Cerebellar cortex (tissue), 1 donor: ENCODE data around the gene C1QTNF9.
"Not testable (repeated sequence)": the region's sequence is repeated elsewhere in the genome, so short reads cannot be mapped to it uniquely, and the experiment has no call there.

Source experiments
- DNase-seq: peaks from one replicate; pipeline ENCODE4 v3.0.0-alpha.2; 2015; ENCODE audit warnings: low spot score

Gene C1QTNF9

GRCh38 chr13:24323036-24323738 is 13.8 kb downstream of the C1QTNF9 start:
- DNase-seq: no peak

- no peak for DNase-seq
Measured at GRCh38 chr13:24323739-24324075, 14.3 kb downstream of the C1QTNF9 start.

DNA sequence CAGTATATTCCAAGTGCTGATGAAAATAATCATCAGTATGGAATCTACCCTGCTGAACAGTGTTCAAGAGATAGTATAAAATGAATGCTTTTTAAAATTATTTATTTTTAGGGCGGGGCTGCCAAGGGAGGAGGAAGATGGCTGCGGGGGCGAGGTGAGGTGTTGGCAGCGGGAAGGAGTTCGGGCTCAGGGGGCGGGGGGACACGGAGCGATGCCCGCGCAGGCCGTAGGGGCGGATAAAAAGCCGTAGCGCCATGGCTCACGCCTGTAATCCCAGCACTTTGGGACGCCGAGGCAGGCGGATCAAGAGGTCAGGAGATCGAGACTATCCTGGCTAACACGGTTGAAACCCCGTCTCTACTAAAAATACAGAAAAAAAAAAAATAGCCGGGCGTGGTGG is 18.2 kb downstream of the C1QTNF9 start:
- not testable (repeated sequence) for DNase-seq

- no peak for DNase-seq
Measured at GRCh38 chr13:24328145-24328544, 18.8 kb downstream of the C1QTNF9 start.

DNA sequence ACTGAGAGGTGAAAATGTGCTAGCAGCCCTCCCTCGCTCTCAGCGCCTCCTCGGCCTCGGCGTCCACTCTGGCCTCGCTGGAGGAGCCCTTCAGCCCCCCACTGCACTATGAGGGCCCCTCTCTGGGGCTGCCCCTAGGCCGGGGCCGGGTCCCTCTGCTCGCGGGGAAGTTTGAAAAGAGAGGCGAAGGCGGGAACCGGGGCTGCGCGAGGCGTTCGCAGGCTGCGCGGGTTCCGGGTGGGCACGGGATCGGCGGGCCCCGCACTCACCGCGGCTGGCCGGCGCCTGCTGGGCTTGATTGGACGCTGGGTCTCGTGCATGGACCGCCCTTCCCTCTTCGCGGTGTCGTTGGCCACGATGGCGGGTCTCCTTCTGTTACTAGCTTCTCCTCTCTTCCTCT is 29.3 kb downstream of the C1QTNF9 start:
- no peak for DNase-seq

- DNase-seq: no peak
Measured at GRCh38 chr13:24339937-24340607, 30.7 kb downstream of the C1QTNF9 start.

- no peak for DNase-seq
Measured at GRCh38 chr13:24340608-24340955, 31.2 kb downstream of the C1QTNF9 start.

DNA sequence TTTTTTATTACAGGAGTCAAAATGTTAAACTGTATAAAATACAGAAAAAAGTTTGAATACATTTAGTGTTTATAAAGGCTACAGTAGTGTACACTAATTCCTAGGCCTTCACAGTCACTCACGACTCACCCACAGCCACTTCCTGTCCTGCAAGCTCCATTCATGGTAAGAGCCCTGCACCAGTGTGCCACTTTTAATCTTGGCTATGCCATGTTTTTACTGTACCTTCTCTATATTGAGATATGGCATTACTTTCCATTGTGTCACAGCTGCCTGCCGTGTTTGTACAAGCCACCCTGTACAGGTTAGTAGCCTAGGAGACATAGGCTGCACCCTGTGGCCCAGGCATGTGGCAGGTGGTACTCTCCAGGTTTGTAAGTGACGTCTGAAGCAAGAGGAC is 32.1 kb downstream of the C1QTNF9 start:
- no peak for DNase-seq

DNA sequence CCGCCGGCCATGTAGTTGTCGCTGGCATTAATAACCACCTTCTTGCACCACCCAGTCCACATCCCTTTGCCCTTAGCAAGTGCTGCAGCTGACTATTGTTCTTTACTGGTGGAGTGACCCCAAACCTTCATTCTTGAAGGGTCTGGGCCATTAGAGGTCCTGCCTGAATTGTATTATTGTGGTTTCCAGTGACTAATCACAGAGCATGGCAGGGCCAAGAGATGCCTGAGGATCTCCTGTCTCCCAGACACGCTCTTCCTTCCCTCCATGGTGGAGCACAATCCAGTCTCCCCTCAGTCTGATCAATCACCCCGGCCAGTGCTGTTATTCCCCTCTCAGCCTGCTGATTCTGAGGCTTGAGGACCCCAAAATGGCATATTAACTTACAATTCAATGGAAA is 39.0 kb downstream of the C1QTNF9 start:
- no peak for DNase-seq

DNA sequence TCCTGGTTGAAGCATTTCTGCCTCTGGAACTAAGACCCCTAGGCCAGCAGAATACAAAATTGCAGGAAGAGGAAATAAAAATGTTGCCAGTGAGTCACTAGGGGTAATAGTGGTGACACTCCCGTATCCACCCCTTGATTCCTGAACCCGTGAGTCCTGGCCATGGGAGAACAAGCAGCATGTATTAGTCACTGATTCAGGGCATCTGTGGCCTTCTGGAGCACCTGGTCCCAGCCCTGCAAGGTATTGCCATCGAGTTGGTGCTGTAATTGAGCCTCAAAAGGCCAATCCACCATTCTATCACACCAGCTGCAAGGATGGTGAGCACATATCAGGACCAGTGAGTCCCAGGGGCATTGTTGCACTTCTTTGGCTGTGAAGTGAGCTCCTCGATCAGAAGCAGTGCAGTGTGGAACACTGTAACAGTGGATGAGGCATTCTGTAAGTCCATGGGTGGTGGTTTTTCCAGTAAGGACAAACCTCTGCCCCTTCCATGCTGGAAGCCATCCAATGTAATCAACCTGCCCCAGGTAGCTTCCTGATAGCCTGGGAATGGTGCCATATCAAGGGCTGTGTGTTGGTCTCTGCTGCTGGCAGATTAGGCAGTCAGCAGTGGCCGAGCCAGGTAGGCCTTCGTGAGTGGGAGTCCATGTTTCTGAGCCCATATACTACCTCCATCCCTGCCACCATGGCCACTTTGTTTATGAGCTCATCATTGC is 39.6 kb downstream of the C1QTNF9 start:
- no peak for DNase-seq

GRCh38 chr13:24349778-24350664 is 40.6 kb downstream of the C1QTNF9 start:
- not testable (repeated sequence) for DNase-seq

DNA sequence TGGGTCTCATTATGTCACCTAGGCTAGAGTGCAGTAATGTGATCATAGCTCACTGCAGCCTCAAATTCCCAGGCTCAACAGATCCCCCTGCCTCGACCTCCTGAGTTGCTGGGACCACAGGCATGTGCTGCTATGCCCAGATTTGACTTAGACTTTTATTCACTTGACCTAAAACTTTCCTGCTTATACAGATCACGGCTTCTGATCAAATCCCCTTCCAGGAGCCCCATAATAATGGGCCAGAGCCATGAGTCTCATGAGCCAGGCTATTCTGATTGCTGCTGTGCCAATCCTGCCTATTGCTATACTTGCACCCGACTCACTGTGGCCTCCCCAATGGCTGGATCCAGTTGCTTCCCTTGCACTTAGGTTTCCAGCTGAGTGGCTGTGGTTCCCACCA is 42.0 kb downstream of the C1QTNF9 start:
- DNase-seq: no peak

- DNase-seq: no peak
Measured at GRCh38 chr13:24353736-24354135, 44.4 kb downstream of the C1QTNF9 start.

DNA sequence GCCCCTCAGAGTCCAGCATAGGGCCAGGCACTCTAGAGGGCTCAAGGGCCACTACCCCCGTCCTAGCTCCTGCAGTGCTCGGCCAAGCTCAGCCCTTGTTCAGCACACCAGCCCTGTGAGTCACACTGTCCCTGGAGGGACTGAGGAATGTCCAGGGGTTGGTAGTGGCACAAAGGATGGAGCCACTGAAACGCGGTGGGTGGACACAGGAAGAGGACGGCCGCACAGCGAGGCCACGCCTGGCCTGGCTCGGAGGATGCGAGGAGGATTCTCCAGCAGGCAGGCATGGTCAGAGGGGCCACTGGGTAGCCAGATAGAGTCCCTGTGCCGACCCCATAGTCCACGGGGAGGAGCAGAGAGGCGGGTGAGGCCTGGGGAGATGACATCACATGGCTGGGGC is 45.7 kb downstream of the C1QTNF9 start:
- DNase-seq: no peak

- no peak for DNase-seq
Measured at GRCh38 chr13:24356270-24356669, 46.9 kb downstream of the C1QTNF9 start.

DNA sequence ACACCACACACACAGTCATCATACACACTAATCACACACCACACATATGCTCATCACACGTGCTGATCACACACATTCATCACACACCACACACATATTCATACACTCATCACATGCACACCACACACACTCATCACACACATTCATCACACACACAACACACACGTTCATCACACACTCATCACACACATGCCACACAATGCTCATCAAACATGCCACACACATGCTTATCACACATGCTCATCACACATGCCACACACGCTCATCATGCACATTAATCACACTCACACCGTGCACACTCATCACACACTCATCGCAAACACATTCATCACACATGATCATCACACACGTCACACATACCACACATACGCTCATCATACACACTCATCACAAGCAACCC is 47.5 kb downstream of the C1QTNF9 start:
- no peak for DNase-seq

GRCh38 chr13:24357756-24358155 is 48.4 kb downstream of the C1QTNF9 start:
- DNase-seq: no peak

GRCh38 chr13:24358836-24359235 is 49.5 kb downstream of the C1QTNF9 start:
- not testable (repeated sequence) for DNase-seq

- not testable (repeated sequence) for DNase-seq
Measured at GRCh38 chr13:24359252-24359651, 49.9 kb downstream of the C1QTNF9 start.

DNA sequence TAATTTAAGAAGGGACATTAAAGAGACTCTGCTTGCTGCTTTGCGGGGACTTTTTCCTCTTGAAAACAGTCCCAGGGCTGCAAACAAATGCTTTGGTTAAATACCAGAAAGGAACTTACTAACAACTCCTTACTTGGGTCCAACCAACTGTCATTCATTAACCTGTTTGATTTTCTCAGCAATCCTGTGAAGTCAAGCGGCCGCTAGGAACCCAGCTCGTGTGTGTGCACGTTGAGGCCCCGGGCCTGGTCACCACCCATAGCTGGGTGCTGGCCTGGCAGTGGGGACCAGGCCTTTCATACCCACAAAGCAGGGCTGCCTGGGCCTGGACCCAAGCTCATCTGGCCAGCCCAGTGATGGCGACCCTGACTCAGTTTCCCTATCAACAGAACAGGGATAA is 50.7 kb downstream of the C1QTNF9 start:
- no peak for DNase-seq

DNA sequence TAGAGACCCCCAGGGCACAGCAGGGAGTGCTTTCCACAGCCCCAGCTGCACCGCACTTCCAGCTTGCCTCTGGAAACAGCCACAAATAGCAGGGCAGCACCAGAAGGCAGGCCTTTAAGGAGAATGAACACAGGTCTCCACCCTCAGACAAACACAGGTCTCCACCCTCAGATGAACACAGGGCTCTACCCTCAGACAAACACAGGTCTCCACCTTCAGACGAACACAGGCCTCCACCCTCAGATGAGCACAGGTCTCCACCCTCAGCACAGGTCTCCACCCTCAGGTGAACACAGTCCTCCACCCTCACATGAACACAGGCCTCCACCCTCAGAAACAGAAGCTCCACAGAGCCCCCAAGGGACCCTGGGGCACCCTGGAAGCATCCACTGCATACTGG is 51.7 kb downstream of the C1QTNF9 start:
- DNase-seq: no peak

GRCh38 chr13:24361852-24362366 is 52.5 kb downstream of the C1QTNF9 start:
- DNase-seq: no peak
